GM06990 (cell line): ENCODE data around the gene MINAR1.

Source experiments
- DNase-seq: peaks from one replicate; pipeline ENCODE4 v3.0.0-alpha.2; 2011; ENCODE audit not compliant: insufficient read length; ENCODE audit errors: extremely low read depth
- H3K27me3 ChIP-seq: replicated peaks from 2 replicates; pipeline ENCODE4 v1.6.0; 2011; ENCODE audit warnings: low read length; ENCODE audit not compliant: control insufficient read depth, insufficient read depth
- H3K36me3 ChIP-seq: 2 replicates; pipeline ENCODE4 v1.5.1; 2011; ENCODE audit warnings: low read length; ENCODE audit not compliant: control insufficient read depth, insufficient read depth
- H3K4me3 ChIP-seq: replicated peaks from 2 replicates; pipeline ENCODE4 v1.5.1; 2011; ENCODE audit warnings: low read depth, mild to moderate bottlenecking, control low read depth, low read length
- TF ChIP-seq, protein P1 (sequence below): IDR thresholded peaks from 2 replicates; pipeline ENCODE4 v1.5.1; 2011; ENCODE audit warnings: low read length, control low read depth, mild to moderate bottlenecking, inconsistent platforms; ENCODE audit not compliant: insufficient read depth, poor library complexity, severe bottlenecking

The MINAR1 gene

GRCh38 chr15:79452244-79453051 lies 20.3 kb downstream of the MINAR1 start:
- Histone ChIP-seq H3K27me3 (no peaks in the 10 kb centered on the region; the same call in 1 of the 2 replicates), H3K36me3 (no peaks in the 10 kb centered on the region), H3K4me3 (no peak overlapping the region)
- TF ChIP-seq, protein P1, sequence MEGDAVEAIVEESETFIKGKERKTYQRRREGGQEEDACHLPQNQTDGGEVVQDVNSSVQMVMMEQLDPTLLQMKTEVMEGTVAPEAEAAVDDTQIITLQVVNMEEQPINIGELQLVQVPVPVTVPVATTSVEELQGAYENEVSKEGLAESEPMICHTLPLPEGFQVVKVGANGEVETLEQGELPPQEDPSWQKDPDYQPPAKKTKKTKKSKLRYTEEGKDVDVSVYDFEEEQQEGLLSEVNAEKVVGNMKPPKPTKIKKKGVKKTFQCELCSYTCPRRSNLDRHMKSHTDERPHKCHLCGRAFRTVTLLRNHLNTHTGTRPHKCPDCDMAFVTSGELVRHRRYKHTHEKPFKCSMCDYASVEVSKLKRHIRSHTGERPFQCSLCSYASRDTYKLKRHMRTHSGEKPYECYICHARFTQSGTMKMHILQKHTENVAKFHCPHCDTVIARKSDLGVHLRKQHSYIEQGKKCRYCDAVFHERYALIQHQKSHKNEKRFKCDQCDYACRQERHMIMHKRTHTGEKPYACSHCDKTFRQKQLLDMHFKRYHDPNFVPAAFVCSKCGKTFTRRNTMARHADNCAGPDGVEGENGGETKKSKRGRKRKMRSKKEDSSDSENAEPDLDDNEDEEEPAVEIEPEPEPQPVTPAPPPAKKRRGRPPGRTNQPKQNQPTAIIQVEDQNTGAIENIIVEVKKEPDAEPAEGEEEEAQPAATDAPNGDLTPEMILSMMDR: no peak
- DNase-seq: no peak

- Histone ChIP-seq H3K27me3 (no peaks in the 10 kb centered on the region; the same call in 1 of the 2 replicates), H3K36me3 (no peaks in the 10 kb centered on the region), H3K4me3 (no peak overlapping the region)
- DNase-seq: no peak
- TF ChIP-seq, protein P1: no peak
These were observed 21.3 kb downstream of the MINAR1 start for GRCh38 chr15:79453446-79453845.

DNA sequence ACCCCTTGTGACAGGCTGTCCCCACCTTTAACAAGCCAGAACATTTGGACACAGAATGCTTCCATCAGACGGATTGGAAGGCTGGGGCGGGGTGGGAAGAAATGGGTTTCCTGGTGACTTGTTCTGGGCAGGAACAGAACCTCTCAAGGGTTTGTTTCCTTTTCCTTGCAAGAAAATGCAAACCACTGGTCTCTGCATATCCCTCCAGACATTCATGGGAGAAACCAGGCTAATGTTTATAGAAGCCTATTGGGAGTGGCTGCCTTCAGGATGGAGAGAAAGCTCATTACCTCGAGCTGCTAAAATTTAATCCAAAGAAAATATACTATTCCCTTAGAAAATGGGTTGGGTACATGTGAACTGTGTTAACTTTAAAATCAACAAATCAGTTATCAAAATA lies 21.9 kb downstream of the MINAR1 start:
- DNase-seq: no peak
- TF ChIP-seq, protein P1: no peak
- Histone ChIP-seq H3K4me3 (no peak overlapping the region), H3K36me3 (no peaks in the 10 kb centered on the region), H3K27me3 (no peaks in the 10 kb centered on the region; the same call in 1 of the 2 replicates)

GRCh38 chr15:79455361-79455760 lies 23.2 kb downstream of the MINAR1 start:
- TF ChIP-seq, protein P1: no peak
- DNase-seq: no peak
- Histone ChIP-seq H3K4me3 (no peak overlapping the region), H3K27me3 (no peaks in the 10 kb centered on the region; the same call in 1 of the 2 replicates), H3K36me3 (no peaks in the 10 kb centered on the region)

- Histone ChIP-seq H3K27me3 (no peaks in the 10 kb centered on the region; the same call in 1 of the 2 replicates), H3K36me3 (no peaks in the 10 kb centered on the region), H3K4me3 (no peak overlapping the region)
- TF ChIP-seq, protein P1: no peak
- no peak for DNase-seq
These were observed 23.8 kb downstream of the MINAR1 start for GRCh38 chr15:79455943-79456342.
